GM19438 (cell line): ENCODE results near the gene SLC13A4.
"Not testable (repeated sequence)": the region's sequence is repeated elsewhere in the genome, so short reads cannot be mapped to it uniquely, and the experiment has no call there.

Experiments used
- ATAC-seq: cut with Tn5 transposase; IDR thresholded peaks from one replicate; pipeline ENCODE4 v1.9.1; 2021; ENCODE audit warnings: low read depth; ENCODE audit not compliant: unreplicated experiment

Gene SLC13A4

GRCh38 chr7:135704074-135704473 is 23.9 kb downstream of the SLC13A4 start:
- no peak for ATAC-seq

- ATAC-seq = no peak
These were observed 30.5 kb downstream of the SLC13A4 start for GRCh38 chr7:135697276-135698049.

- no peak for ATAC-seq
These were observed 34.4 kb downstream of the SLC13A4 start for GRCh38 chr7:135693558-135693957.

- not testable (repeated sequence) for ATAC-seq
These were observed 35.4 kb downstream of the SLC13A4 start for GRCh38 chr7:135692606-135693005.

- ATAC-seq = no peak
These were observed 35.9 kb downstream of the SLC13A4 start for GRCh38 chr7:135692055-135692454.

GRCh38 chr7:135690566-135690965 is 37.4 kb downstream of the SLC13A4 start:
- no peak for ATAC-seq

- ATAC-seq = no peak
These were observed 40.5 kb downstream of the SLC13A4 start for GRCh38 chr7:135687466-135687865.

GRCh38 chr7:135685306-135686084 is 42.5 kb downstream of the SLC13A4 start:
- no peak for ATAC-seq

- ATAC-seq = no peak
These were observed 43.3 kb downstream of the SLC13A4 start for GRCh38 chr7:135684699-135685098.

- no peak for ATAC-seq
These were observed 43.9 kb downstream of the SLC13A4 start for GRCh38 chr7:135684136-135684535.

GRCh38 chr7:135683609-135684008 is 44.4 kb downstream of the SLC13A4 start:
- ATAC-seq = no peak

GRCh38 chr7:135682191-135682590 is 45.8 kb downstream of the SLC13A4 start:
- no peak for ATAC-seq

GRCh38 chr7:135681762-135682161 is 46.2 kb downstream of the SLC13A4 start:
- no peak for ATAC-seq

GRCh38 chr7:135678612-135679575 is 49.1 kb downstream of the SLC13A4 start:
- no peak for ATAC-seq

- ATAC-seq = no peak
These were observed 54.7 kb downstream of the SLC13A4 start for GRCh38 chr7:135673360-135673706.

GRCh38 chr7:135672560-135673359 is 55.2 kb downstream of the SLC13A4 start:
- no peak for ATAC-seq

GRCh38 chr7:135670179-135670578 is 57.8 kb downstream of the SLC13A4 start:
- no peak for ATAC-seq

- ATAC-seq = no peak
These were observed 58.2 kb downstream of the SLC13A4 start for GRCh38 chr7:135669774-135670173.

GRCh38 chr7:135668852-135669395 is 59.1 kb downstream of the SLC13A4 start:
- ATAC-seq = not testable (repeated sequence)

GRCh38 chr7:135667626-135668025 is 60.4 kb downstream of the SLC13A4 start:
- ATAC-seq = not testable (repeated sequence)
